Muscle layer of duodenum (tissue), 2 donors: ENCODE measurements around the gene XPC.

ENCODE experiments used
- H3K27ac ChIP-seq: one replicate; pipeline ENCODE4 v1.7.0; 2013; ENCODE audit warnings: mild to moderate bottlenecking, low read length
- H3K27me3 ChIP-seq: one replicate; pipeline ENCODE4 v1.7.0; 2013; ENCODE audit warnings: low read depth, mild to moderate bottlenecking, control low read depth, low read length
- H3K36me3 ChIP-seq, 2 donors: one replicate each; pipeline ENCODE4 v1.7.0; 2013; ENCODE audit warnings: low read length in 2 of 2, control low read depth in 1 of 2, mild to moderate bottlenecking in 1 of 2; ENCODE audit not compliant: insufficient read depth in 2 of 2, control insufficient read depth in 1 of 2
- H3K4me1 ChIP-seq, 2 donors: one replicate each; pipeline ENCODE4 v1.7.0; 2013; ENCODE audit warnings: low read length in 2 of 2, mild to moderate bottlenecking in 2 of 2, control low read depth in 1 of 2, moderate library complexity in 1 of 2; ENCODE audit not compliant: insufficient read depth in 2 of 2, control insufficient read depth in 1 of 2
- H3K4me3 ChIP-seq, 2 donors: one replicate each; pipeline ENCODE4 v1.7.0; 2013; ENCODE audit warnings: low read length in 2 of 2, low read depth in 1 of 2, mild to moderate bottlenecking in 1 of 2
- H3K9me3 ChIP-seq, 2 donors: one replicate each; pipeline ENCODE4 v1.7.0; 2013; ENCODE audit warnings: low read length in 2 of 2, control low read depth in 1 of 2, mild to moderate bottlenecking in 1 of 2; ENCODE audit not compliant: control insufficient read depth in 1 of 2
- donor health status: healthy.

XPC gene

GRCh38 chr3:14169435-14169834 is 9.0 kb downstream of the XPC start:
- Histone ChIP-seq H3K27ac (no peak overlapping the region), H3K4me1 (no peaks in the 10 kb centered on the region), H3K4me3 (no peak overlapping the region), H3K9me3 (no peaks in the 10 kb centered on the region), H3K27me3 (no peaks in the 10 kb centered on the region), H3K36me3 (peaks cover 71 to 81% of the 10 kb centered on the region in 2 donors)

GRCh38 chr3:14166877-14167603 is 11.4 kb downstream of the XPC start:
- Histone ChIP-seq H3K36me3 (peaks cover 78 to 99% of the 10 kb centered on the region in 2 donors), H3K9me3 (peaks cover under 1 to 4% of the 10 kb centered on the region in 2 donors), H3K27me3 (no peaks in the 10 kb centered on the region), H3K27ac (no peak overlapping the region), H3K4me3 (no peak overlapping the region), H3K4me1 (no peaks in the 10 kb centered on the region)

- no peaks in the 10 kb centered on the region for H3K4me1 ChIP-seq
- H3K36me3 ChIP-seq: peaks cover 85 to 98% of the 10 kb centered on the region in 2 donors
- H3K27ac ChIP-seq: no peak overlapping the region
- H3K27me3 ChIP-seq: no peaks in the 10 kb centered on the region
- peaks cover 6 to 15% of the 10 kb centered on the region in 2 donors for H3K9me3 ChIP-seq
- H3K4me3 ChIP-seq: no peak overlapping the region
Observed at GRCh38 chr3:14162178-14162577, 16.2 kb downstream of the XPC start.

- Histone ChIP-seq H3K27me3 (no peaks in the 10 kb centered on the region), H3K4me3 (no peak overlapping the region), H3K9me3 (peaks cover 6 to 15% of the 10 kb centered on the region in 2 donors), H3K4me1 (no peaks in the 10 kb centered on the region), H3K36me3 (peaks cover 85 to 99% of the 10 kb centered on the region in 2 donors), H3K27ac (no peak overlapping the region)
Observed at GRCh38 chr3:14161282-14161681, 17.1 kb downstream of the XPC start.

- no peaks in the 10 kb centered on the region for H3K4me1 ChIP-seq
- peaks cover 75 to 88% of the 10 kb centered on the region in 2 donors for H3K36me3 ChIP-seq
- H3K27me3 ChIP-seq: no peaks in the 10 kb centered on the region
- H3K9me3 ChIP-seq: peaks cover 6 to 15% of the 10 kb centered on the region in 2 donors
- no peak overlapping the region for H3K27ac ChIP-seq
- no peak overlapping the region for H3K4me3 ChIP-seq
Observed at GRCh38 chr3:14159426-14159825, 19.0 kb downstream of the XPC start.

GRCh38 chr3:14158370-14158769 is 20.0 kb downstream of the XPC start:
- peaks cover 76 to 88% of the 10 kb centered on the region in 2 donors for H3K36me3 ChIP-seq
- no peak overlapping the region for H3K27ac ChIP-seq
- no peaks in the 10 kb centered on the region for H3K4me1 ChIP-seq
- H3K27me3 ChIP-seq: no peaks in the 10 kb centered on the region
- peaks cover 6 to 15% of the 10 kb centered on the region in 2 donors for H3K9me3 ChIP-seq
- H3K4me3 ChIP-seq: no peak overlapping the region

- Histone ChIP-seq H3K36me3 (peaks cover 80 to 88% of the 10 kb centered on the region in 2 donors), H3K9me3 (peaks cover 6 to 15% of the 10 kb centered on the region in 2 donors), H3K27ac (no peak overlapping the region), H3K4me1 (no peaks in the 10 kb centered on the region), H3K4me3 (no peak overlapping the region), H3K27me3 (no peaks in the 10 kb centered on the region)
Observed at GRCh38 chr3:14157951-14158350, 20.4 kb downstream of the XPC start.

GRCh38 chr3:14156843-14157561 is 21.4 kb downstream of the XPC start:
- no peaks in the 10 kb centered on the region for H3K4me1 ChIP-seq
- no peak overlapping the region for H3K4me3 ChIP-seq
- peaks cover 79 to 83% of the 10 kb centered on the region in 2 donors for H3K36me3 ChIP-seq
- H3K27me3 ChIP-seq: no peaks in the 10 kb centered on the region
- peaks cover 5 to 10% of the 10 kb centered on the region in 2 donors for H3K9me3 ChIP-seq
- no peak overlapping the region for H3K27ac ChIP-seq

- Histone ChIP-seq H3K27me3 (no peaks in the 10 kb centered on the region), H3K27ac (no peak overlapping the region), H3K36me3 (peaks cover 79 to 83% of the 10 kb centered on the region in 2 donors), H3K9me3 (peaks cover 0 to 4% of the 10 kb centered on the region in 2 donors), H3K4me1 (no peaks in the 10 kb centered on the region), H3K4me3 (no peak overlapping the region)
Observed at GRCh38 chr3:14156201-14156600, 22.2 kb downstream of the XPC start.

GRCh38 chr3:14154895-14155440 is 23.4 kb downstream of the XPC start:
- no peaks in the 10 kb centered on the region for H3K4me1 ChIP-seq
- H3K9me3 ChIP-seq: no peaks in the 10 kb centered on the region
- no peak overlapping the region for H3K4me3 ChIP-seq
- no peaks in the 10 kb centered on the region for H3K27me3 ChIP-seq
- H3K27ac ChIP-seq: no peak overlapping the region
- peaks cover 76 to 78% of the 10 kb centered on the region in 2 donors for H3K36me3 ChIP-seq

- H3K36me3 ChIP-seq: peaks cover 69 to 74% of the 10 kb centered on the region in 2 donors
- H3K4me1 ChIP-seq: no peaks in the 10 kb centered on the region
- H3K27ac ChIP-seq: no peak overlapping the region
Observed at GRCh38 chr3:14154276-14154675, 24.1 kb downstream of the XPC start.

More at GRCh38 chr3:14154276-14154675, 24.1 kb downstream of the XPC start:
- Histone ChIP-seq H3K9me3 (no peaks in the 10 kb centered on the region), H3K4me3 (no peak overlapping the region), H3K27me3 (no peaks in the 10 kb centered on the region)
